ENCODE measurements around the gene REPIN1. TPM values are rescaled to one million over a fixed set of nuclear protein-coding genes. Genes with fewer than 3 reads are reported as not detected.

Gene REPIN1
- total and polyA plus RNA-seq, 4 donors, result 38.4 to 135 (median 62.0) TPM

DNA sequence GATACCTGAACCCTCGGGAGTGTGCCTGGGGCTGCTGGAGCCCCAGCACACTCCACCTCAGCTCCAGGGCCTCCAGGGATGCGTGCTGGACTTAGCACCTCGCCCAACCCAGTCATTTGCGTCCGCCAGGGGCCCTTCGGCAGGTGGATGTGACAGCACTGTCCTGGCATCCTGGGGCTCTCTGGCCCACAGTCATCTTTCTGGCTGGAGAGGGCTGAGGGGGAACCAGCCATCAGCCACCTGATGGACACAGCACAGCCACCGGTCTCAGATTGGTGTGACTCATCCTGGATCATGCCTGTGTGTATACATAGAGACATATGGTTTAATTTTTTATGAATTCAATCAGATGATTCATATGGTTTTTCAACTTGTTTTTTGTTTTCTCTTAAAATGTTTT lies 21.6 kb downstream of the REPIN1 start:
- ATAC-seq (ENCODE audit: insufficient read depth, low FRiP score) (no peak), DNase-seq (no peak)
- WGBS, 2 donors, result 96 to 98% methylated on average over 7 of the region's 7 CpGs
- TF ChIP-seq, protein P1, sequence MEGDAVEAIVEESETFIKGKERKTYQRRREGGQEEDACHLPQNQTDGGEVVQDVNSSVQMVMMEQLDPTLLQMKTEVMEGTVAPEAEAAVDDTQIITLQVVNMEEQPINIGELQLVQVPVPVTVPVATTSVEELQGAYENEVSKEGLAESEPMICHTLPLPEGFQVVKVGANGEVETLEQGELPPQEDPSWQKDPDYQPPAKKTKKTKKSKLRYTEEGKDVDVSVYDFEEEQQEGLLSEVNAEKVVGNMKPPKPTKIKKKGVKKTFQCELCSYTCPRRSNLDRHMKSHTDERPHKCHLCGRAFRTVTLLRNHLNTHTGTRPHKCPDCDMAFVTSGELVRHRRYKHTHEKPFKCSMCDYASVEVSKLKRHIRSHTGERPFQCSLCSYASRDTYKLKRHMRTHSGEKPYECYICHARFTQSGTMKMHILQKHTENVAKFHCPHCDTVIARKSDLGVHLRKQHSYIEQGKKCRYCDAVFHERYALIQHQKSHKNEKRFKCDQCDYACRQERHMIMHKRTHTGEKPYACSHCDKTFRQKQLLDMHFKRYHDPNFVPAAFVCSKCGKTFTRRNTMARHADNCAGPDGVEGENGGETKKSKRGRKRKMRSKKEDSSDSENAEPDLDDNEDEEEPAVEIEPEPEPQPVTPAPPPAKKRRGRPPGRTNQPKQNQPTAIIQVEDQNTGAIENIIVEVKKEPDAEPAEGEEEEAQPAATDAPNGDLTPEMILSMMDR (IDR thresholded peaks at IDR 0.05; ENCODE audit: control extremely low read depth, extremely low read depth), result no peak
- Histone ChIP-seq H3K4me3 (no peak overlapping the region), H3K27me3 (ENCODE audit: control insufficient read depth in 3 of 3, insufficient read depth in 3 of 3, low read length in 2 of 3) (no peaks in the 10 kb centered on the region), H3K9me3 (ENCODE audit: control insufficient read depth in 4 of 4, insufficient read depth in 3 of 4, low read length in 3 of 4) (no peaks in the 10 kb centered on the region), H3K27ac (ENCODE audit: low read depth in 1 of 2, low read length in 1 of 2) (no peak overlapping the region), H3K9ac (ENCODE audit: insufficient read depth in 1 of 2, low read length in 2 of 2) (no peak overlapping the region), H3K36me3 (ENCODE audit: control insufficient read depth in 4 of 4, insufficient read depth in 4 of 4, low read length in 4 of 4) (peaks cover 0 to 12% (median 5%) of the 10 kb centered on the region in 4 donors), H3K4me1 (ENCODE audit: control insufficient read depth in 5 of 5, insufficient read depth in 5 of 5, low read length in 5 of 5) (peaks cover 0 to 14% (median 0%) of the 10 kb centered on the region in 5 donors)

DNA sequence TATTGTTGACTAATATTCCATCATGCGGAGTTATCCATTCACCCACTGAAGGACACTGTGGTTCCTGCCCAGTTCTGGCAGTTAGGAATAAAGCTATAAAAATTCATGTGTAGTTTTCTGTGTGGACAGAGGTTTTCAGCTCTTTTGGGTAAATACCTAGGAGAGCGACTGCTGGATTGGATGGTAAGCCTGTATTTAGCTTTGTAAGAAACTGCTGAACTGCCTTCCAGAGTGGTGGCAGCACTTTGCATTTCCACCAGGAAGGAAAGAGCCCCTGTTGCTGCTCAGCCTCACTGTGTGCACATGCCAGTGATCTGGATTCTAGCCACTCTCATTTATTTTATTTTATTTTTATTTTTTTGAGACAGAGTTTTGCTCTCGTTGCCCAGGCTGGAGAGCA lies 24.7 kb downstream of the REPIN1 start:
- H3K4me1 ChIP-seq (ENCODE audit: control insufficient read depth in 5 of 5, insufficient read depth in 5 of 5, low read length in 5 of 5), result peaks cover 0 to 12% (median 0%) of the 10 kb centered on the region in 5 donors
- H3K9ac ChIP-seq (ENCODE audit: insufficient read depth in 1 of 2, low read length in 2 of 2), result no peak overlapping the region
- peaks cover 8 to 22% (median 17%) of the 10 kb centered on the region in 4 donors for H3K36me3 ChIP-seq (ENCODE audit: control insufficient read depth in 4 of 4, insufficient read depth in 4 of 4, low read length in 4 of 4)
- H3K9me3 ChIP-seq (ENCODE audit: control insufficient read depth in 4 of 4, insufficient read depth in 3 of 4, low read length in 3 of 4), result no peaks in the 10 kb centered on the region
- H3K4me3 ChIP-seq, result no peak overlapping the region
- ATAC-seq (ENCODE audit: insufficient read depth, low FRiP score), result no peak
- DNase-seq, result no peak
- no peaks in the 10 kb centered on the region for H3K27me3 ChIP-seq (ENCODE audit: control insufficient read depth in 3 of 3, insufficient read depth in 3 of 3, low read length in 2 of 3)
- WGBS, 2 donors, result 91 to 96% methylated on average over 3 of the region's 3 CpGs
- no peak overlapping the region for H3K27ac ChIP-seq (ENCODE audit: low read depth in 1 of 2, low read length in 1 of 2)
- TF ChIP-seq, protein P1 (IDR thresholded peaks at IDR 0.05; ENCODE audit: control extremely low read depth, extremely low read depth), result no peak

DNA sequence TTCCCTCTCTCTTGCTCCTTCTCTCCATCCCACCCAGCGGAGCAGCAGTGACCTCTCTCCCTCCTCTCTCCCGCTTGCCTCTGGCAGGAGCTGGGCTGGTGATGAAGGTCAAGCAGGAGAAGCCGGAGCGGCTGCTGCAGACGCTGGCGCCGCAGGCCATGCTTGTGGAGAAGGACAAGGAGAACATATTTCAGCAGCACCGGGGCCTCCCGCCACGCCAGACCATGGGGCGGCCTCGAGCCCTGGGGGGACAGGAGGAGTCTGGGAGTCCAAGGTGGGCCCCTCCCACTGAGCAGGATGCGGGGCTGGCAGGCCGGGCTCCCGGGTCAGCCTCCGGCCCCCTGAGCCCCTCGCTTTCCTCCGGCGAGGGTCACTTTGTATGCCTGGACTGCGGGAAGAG lies 27.8 kb downstream of the REPIN1 start:
- 94 to 98% methylated on average over 20 of the region's 20 CpGs for WGBS, 2 donors
- Histone ChIP-seq H3K4me3 (no peak overlapping the region), H3K4me1 (ENCODE audit: control insufficient read depth in 5 of 5, insufficient read depth in 5 of 5, low read length in 5 of 5) (no peaks in the 10 kb centered on the region), H3K9ac (ENCODE audit: insufficient read depth in 1 of 2, low read length in 2 of 2) (no peak overlapping the region), H3K27me3 (ENCODE audit: control insufficient read depth in 3 of 3, insufficient read depth in 3 of 3, low read length in 2 of 3) (no peaks in the 10 kb centered on the region), H3K9me3 (ENCODE audit: control insufficient read depth in 4 of 4, insufficient read depth in 3 of 4, low read length in 3 of 4) (no peaks in the 10 kb centered on the region), H3K27ac (ENCODE audit: low read depth in 1 of 2, low read length in 1 of 2) (no peak overlapping the region), H3K36me3 (ENCODE audit: control insufficient read depth in 4 of 4, insufficient read depth in 4 of 4, low read length in 4 of 4) (peaks cover 4 to 20% (median 14%) of the 10 kb centered on the region in 4 donors)
- no peak for ATAC-seq (ENCODE audit: insufficient read depth, low FRiP score)
- TF ChIP-seq, protein P1 (IDR thresholded peaks at IDR 0.05; ENCODE audit: control extremely low read depth, extremely low read depth), result no peak
- no peak for DNase-seq

DNA sequence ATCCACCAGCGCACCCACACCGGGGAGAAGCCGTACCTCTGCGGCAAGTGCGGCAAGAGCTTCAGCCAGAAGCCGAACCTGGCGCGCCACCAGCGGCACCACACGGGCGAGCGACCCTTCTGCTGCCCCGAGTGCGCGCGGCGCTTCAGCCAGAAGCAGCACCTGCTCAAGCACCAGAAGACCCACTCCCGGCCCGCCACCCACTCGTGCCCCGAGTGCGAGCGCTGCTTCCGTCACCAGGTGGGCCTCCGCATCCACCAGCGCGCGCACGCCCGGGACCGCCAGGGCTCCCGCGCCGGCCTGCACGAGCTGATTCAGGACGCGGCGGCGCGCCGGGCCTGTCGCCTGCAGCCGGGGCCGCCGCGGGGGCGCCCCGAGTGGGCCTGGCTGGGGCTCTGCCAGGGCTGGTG lies 28.2 kb downstream of the REPIN1 start:
- TF ChIP-seq, protein P1 (IDR thresholded peaks at IDR 0.05; ENCODE audit: control extremely low read depth, extremely low read depth), result no peak
- Histone ChIP-seq H3K9ac (ENCODE audit: insufficient read depth in 1 of 2, low read length in 2 of 2) (no peak overlapping the region), H3K27me3 (ENCODE audit: control insufficient read depth in 3 of 3, insufficient read depth in 3 of 3, low read length in 2 of 3) (no peaks in the 10 kb centered on the region), H3K36me3 (ENCODE audit: control insufficient read depth in 4 of 4, insufficient read depth in 4 of 4, low read length in 4 of 4) (peaks cover 4 to 20% (median 14%) of the 10 kb centered on the region in 4 donors), H3K9me3 (ENCODE audit: control insufficient read depth in 4 of 4, insufficient read depth in 3 of 4, low read length in 3 of 4) (no peaks in the 10 kb centered on the region), H3K27ac (ENCODE audit: low read depth in 1 of 2, low read length in 1 of 2) (no peak overlapping the region), H3K4me3 (no peak overlapping the region), H3K4me1 (ENCODE audit: control insufficient read depth in 5 of 5, insufficient read depth in 5 of 5, low read length in 5 of 5) (no peaks in the 10 kb centered on the region)
- WGBS, 2 donors, result 98 to 99% methylated on average over 48 of the region's 48 CpGs
- DNase-seq (no peak), ATAC-seq (ENCODE audit: insufficient read depth, low FRiP score) (no peak)
